ENCODE data around the gene APCDD1L. TPM values are rescaled to one million over a fixed set of nuclear protein-coding genes. Genes with fewer than 3 reads are reported as not detected.

The APCDD1L gene
- not detected in 2 replicates for total RNA-seq

DNA sequence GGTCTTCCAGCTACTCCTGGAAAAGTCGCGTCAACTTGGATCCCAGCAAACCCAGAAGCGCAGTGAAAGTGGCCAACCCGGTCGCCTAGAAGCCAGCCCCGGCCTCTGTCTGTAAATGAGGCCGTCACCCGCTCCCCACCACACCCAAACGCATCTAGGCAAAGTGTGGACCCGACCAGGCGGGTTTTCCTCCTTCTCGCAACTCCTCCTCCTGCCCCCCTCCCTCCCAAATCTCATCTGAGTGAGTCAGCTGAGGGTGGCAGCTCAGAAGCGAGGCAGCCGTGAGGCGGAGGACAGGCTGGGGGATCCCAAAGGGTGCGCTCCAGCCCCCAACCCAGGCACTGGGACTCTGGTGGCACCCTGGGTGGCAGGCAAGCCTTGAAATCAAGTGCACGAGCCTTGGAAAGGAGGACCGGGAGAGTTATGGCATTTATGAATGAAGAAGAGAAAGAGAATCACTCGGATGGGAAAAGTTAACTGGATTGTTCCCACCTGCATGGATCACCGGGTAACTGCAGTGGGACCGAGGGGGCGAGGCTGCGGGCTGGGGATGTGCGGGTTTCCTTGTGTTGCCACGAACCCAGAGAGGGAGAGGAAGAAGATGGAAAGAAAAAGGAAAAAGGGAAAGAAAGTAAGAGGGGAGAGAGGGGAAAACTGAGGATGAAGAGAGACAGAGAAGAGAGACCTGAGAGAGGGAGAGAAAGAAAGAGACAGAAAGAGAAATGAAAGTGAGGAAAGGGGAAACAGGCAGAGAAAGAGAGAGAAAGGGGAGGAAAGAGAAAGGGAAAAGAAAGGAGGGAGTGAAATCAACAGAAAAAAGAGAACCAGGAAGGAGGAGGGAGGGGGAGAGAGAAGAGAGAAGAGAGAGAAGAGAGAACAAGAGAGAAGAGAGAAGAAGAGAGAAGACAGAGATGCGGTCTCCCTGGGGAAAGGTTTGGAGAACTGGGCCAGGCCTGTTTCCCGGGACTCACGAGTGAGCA lies at the start of gene APCDD1L:
APCDD1L (minus strand) TSS at position 167 of the 980 bp plus-strand sequence. CDS start 692 bp downstream, outside the sequence.
- Mint-ChIP-seq H3K4me1 (ENCODE audit: low read depth) (no peaks in the 10 kb centered on the region), H3K36me3 (ENCODE audit: low read depth) (no peaks in the 10 kb centered on the region), H3K4me3 (no peak within 1 kb of the TSS), H3K27ac (no peak within 1 kb of the TSS), H3K27me3 (ENCODE audit: insufficient read depth) (peaks cover 42% of the 10 kb centered on the region), H3K9me3 (no peaks in the 10 kb centered on the region)
- no peak for DNase-seq (ENCODE audit: low spot score)
- intact Hi-C loops (cut with micrococcal nuclease) = no loop called here

DNA sequence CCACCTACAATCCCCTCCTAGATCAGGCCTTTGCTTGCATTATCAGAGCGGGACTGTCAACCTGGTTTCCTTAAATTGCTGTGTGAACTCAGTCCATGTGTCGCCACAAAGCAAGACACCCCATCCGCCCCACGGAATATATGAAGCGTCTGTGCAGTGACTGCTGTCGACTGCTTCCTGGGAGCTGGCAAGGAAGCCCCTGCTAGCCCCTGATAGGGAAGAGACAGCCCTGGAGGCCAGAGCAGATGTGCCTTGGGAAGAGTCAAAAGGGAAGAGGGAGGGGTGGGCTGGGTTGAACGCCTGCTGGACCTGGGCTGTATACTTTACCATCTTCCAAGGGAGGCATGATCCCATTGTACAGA lies 44.1 kb upstream of the APCDD1L start:
- Mint-ChIP-seq H3K4me1 (ENCODE audit: low read depth) (no peaks in the 10 kb centered on the region), H3K4me3 (no peak overlapping the region), H3K27me3 (ENCODE audit: insufficient read depth) (peaks cover 23% of the 10 kb centered on the region), H3K36me3 (ENCODE audit: low read depth) (no peaks in the 10 kb centered on the region), H3K9me3 (no peaks in the 10 kb centered on the region), H3K27ac (no peak overlapping the region)
- DNase-seq (ENCODE audit: low spot score) = no peak
- intact Hi-C loops (cut with micrococcal nuclease) = no loop called here

DNA sequence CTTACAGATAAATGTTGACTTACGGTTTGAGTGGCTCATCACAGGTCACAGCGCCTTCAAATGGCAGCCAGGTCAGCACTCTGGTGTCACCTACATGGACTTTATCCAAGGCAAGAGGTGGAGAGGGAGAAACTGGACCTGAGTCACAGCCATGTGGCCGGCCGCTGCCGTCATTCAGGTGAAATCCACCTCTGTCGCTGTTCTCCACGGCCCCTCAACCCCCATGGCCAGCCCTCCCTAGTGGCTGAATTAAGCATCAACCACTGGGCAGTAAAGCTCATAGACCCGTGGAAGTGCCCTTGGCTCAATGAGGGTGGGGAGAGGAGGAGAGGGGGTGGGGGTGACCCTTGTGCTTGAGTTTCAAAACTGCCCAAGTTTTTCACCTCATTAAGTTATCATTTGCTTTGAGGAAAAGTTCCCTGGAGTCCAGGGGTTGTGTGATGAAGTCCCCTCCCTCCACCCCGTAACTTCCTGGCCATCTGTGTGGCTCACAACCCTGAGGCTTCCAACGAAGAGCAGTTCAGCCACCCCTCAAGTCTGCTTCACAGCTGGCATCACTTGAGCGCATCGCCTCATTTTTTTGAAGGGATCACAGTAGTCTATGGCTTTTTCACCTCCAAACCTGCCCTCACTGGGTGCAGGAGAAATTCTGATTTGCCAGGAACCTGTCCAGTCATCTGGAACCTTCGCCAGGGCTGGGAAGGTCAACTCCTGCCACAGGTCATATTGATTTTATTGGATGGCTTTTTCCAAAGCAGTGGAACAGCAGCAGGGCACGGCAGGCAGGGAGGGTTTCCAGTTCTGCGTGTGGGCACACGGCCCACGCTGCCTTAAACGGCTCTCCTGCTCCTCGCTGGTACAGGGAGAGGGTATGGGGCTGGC lies 43.5 kb upstream of the APCDD1L start:
- H3K4me1 Mint-ChIP-seq (ENCODE audit: low read depth) = no peaks in the 10 kb centered on the region
- H3K9me3 Mint-ChIP-seq = no peaks in the 10 kb centered on the region
- DNase-seq (ENCODE audit: low spot score) = no peak
- H3K27me3 Mint-ChIP-seq (ENCODE audit: insufficient read depth) = peaks cover 23% of the 10 kb centered on the region
- no peak overlapping the region for H3K27ac Mint-ChIP-seq
- no peak overlapping the region for H3K4me3 Mint-ChIP-seq
- intact Hi-C loops (cut with micrococcal nuclease) = no loop called here
- no peaks in the 10 kb centered on the region for H3K36me3 Mint-ChIP-seq (ENCODE audit: low read depth)

DNA sequence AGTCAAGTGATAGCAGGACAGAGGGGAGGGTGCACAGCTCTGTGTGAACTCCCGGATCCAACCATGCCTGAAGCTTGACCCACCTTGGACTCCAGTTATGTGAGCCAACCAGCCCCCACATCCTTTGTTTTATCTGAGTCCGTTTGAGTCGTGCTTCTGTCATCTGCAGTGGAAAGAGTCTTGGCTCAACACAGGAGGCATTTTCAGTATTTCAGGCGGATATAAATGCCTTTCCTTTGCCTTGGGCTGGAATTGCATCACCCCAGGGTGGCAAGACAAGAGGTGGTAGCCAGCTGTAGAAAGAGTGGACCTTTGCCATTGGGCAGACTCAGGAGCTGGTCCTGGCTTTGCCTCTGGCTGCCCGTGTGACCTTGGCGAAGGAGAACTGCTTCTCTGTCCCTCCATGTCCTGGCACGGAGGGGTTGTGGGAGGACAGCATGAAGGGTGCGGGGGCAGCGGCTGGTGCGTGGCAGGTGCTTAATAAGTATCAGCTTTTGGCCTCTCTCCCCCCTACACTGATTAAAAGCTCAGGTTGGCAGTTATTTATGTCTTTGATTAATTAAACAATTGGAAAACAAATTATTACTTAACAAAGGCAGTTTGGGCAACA lies 42.6 kb upstream of the APCDD1L start:
- intact Hi-C loops (cut with micrococcal nuclease) = no loop called here
- Mint-ChIP-seq H3K27me3 (ENCODE audit: insufficient read depth) (peaks cover 23% of the 10 kb centered on the region), H3K9me3 (no peaks in the 10 kb centered on the region), H3K27ac (no peak overlapping the region), H3K4me3 (no peak overlapping the region), H3K4me1 (ENCODE audit: low read depth) (no peaks in the 10 kb centered on the region), H3K36me3 (ENCODE audit: low read depth) (no peaks in the 10 kb centered on the region)
- no peak for DNase-seq (ENCODE audit: low spot score)

DNA sequence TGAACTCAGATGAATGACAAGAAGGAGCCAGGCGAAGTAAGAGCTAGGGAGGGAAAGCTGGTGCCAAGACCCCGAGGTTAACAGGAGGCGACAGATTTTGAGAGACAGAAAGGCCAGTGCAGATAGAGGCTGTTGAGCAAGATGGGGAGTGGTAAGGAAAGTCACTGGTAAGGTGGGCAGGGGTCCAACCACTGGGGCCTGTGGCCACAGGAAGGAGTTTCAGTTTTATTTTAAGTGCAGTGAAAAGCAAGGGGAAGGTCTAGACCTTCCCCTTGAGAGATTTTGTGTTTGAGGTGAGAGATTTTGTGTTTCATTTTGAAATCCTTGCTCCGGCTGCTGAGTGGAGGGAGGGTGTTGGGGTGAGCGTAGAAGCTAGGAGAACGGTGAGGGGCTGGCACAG lies 41.8 kb upstream of the APCDD1L start:
- no peaks in the 10 kb centered on the region for H3K9me3 Mint-ChIP-seq

DNA sequence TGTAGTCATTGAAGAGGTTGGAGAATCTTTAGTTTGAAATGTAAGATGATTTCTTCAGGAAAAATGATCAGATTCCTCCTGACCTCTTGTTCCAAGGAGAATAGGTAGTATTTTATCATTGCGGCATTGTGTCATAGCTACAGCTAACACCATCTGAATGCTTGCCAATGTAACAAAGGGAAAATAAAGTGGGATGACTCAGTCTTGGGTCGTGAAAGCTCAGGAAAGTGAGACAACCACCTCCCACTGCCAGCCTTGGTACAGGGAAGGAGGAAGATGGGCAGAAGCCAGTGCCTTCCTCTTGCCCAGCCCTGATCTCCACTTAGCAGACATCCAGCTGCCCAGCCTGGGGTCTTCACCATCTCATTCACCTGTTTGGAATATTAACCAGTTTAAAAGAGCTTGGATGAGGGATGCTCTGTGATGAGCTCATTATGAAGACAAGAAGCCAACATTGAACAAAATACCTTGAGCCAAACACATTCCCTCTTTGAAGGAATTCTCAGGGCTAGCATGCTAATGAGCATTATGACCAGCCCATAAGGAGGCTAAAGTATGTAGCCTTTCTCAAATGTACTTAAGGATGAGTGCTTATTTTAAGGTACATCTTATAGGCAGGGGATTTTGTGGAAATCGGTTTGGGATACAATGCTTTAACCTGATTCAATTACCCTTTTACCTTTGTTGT lies 40.0 kb upstream of the APCDD1L start:
- intact Hi-C loops (cut with micrococcal nuclease) = no loop called here
- Mint-ChIP-seq H3K9me3 (no peaks in the 10 kb centered on the region), H3K27me3 (ENCODE audit: insufficient read depth) (peaks cover 10% of the 10 kb centered on the region), H3K4me1 (ENCODE audit: low read depth) (no peaks in the 10 kb centered on the region), H3K27ac (no peak overlapping the region), H3K4me3 (no peak overlapping the region), H3K36me3 (ENCODE audit: low read depth) (no peaks in the 10 kb centered on the region)
- DNase-seq (ENCODE audit: low spot score) = no peak

More for the DNA sequence above, 41.8 kb upstream of the APCDD1L start:
- Mint-ChIP-seq H3K27ac (no peak overlapping the region), H3K27me3 (ENCODE audit: insufficient read depth) (peaks cover 21% of the 10 kb centered on the region), H3K4me1 (ENCODE audit: low read depth) (no peaks in the 10 kb centered on the region), H3K36me3 (ENCODE audit: low read depth) (no peaks in the 10 kb centered on the region), H3K4me3 (no peak overlapping the region)
- DNase-seq (ENCODE audit: low spot score) = no peak
- intact Hi-C loops (cut with micrococcal nuclease) = no loop called here

DNA sequence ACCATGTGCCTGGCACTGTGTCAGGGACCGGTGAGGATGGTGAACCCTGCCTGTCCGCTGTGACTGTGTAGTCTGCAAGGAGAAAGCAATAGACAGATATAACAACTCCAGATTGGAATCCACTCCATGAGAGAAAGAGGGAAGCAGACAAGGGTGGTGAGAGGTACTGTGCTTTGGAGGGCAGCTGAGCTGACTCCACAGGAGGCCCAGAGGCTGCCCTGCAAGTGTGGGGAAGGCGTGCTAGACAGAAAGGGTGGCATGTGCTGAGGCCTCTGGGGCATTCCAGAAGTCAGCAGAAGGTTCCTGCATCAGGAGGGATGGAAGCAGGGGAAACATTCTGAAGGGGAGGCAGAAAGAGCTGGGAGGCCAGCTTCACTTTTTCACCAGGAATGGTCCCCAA lies 39.3 kb upstream of the APCDD1L start:
- Mint-ChIP-seq H3K27ac (no peak overlapping the region), H3K27me3 (ENCODE audit: insufficient read depth) (peaks cover 6% of the 10 kb centered on the region), H3K4me1 (ENCODE audit: low read depth) (no peaks in the 10 kb centered on the region), H3K36me3 (ENCODE audit: low read depth) (no peaks in the 10 kb centered on the region), H3K4me3 (no peak overlapping the region), H3K9me3 (no peaks in the 10 kb centered on the region)
- no peak for DNase-seq (ENCODE audit: low spot score)
- intact Hi-C loops (cut with micrococcal nuclease) = no loop called here

DNA sequence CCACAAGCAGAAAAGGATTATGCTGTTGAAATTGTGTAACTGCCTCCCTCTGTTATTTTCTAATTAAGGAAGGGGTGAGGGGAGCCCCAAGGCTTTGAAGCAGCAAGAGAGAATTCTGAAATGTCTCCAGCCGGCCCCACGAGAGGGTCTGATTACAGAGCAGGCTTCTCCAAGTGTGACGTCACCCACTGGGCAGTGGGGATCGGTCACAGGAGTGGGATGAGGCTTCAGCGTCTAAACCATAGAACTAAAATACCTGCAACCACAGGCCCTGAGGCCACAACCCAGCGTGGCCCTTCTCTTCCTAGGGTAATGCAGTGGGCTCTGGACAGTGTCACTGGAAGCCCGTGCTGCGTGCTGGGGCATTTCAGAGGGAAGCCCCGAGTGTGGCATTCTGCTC lies 38.6 kb upstream of the APCDD1L start:
- Mint-ChIP-seq H3K9me3 (no peaks in the 10 kb centered on the region), H3K27ac (no peak overlapping the region), H3K4me1 (ENCODE audit: low read depth) (no peaks in the 10 kb centered on the region), H3K27me3 (ENCODE audit: insufficient read depth) (peaks cover 6% of the 10 kb centered on the region), H3K36me3 (ENCODE audit: low read depth) (no peaks in the 10 kb centered on the region), H3K4me3 (no peak overlapping the region)
- intact Hi-C loops (cut with micrococcal nuclease) = no loop called here
- no peak for DNase-seq (ENCODE audit: low spot score)

DNA sequence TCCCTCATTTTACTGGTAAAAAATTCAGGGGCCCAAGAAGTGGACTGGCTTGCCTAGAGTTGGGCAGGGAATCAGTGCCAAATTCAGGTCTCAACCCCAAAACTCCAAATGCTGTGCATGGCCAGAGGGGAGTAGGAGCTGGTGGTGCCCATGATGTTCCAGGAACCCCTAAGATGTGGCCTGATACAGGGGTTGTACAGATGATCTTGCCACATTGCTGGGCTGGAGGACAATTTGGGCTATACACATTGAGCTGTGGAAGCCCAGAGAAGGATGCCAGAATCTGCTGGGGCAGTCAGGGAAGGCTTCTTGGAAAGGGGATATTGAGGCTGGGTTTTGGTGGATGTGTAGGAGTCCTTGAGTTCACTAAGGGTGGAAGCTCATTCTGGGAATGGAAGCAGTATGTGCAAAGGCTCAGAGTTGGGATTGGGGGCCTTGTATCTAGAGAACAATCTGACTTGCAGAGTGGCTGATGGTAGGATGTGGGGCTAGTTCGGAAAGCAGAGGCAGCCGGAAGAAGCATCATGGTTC lies 38.0 kb upstream of the APCDD1L start:
- H3K4me1 Mint-ChIP-seq (ENCODE audit: low read depth) = no peaks in the 10 kb centered on the region
- H3K9me3 Mint-ChIP-seq = no peaks in the 10 kb centered on the region
- intact Hi-C loops (cut with micrococcal nuclease) = no loop called here
- H3K36me3 Mint-ChIP-seq (ENCODE audit: low read depth) = no peaks in the 10 kb centered on the region
- H3K4me3 Mint-ChIP-seq = no peak overlapping the region
- H3K27me3 Mint-ChIP-seq (ENCODE audit: insufficient read depth) = peaks cover 6% of the 10 kb centered on the region
- no peak overlapping the region for H3K27ac Mint-ChIP-seq
- no peak for DNase-seq (ENCODE audit: low spot score)

DNA sequence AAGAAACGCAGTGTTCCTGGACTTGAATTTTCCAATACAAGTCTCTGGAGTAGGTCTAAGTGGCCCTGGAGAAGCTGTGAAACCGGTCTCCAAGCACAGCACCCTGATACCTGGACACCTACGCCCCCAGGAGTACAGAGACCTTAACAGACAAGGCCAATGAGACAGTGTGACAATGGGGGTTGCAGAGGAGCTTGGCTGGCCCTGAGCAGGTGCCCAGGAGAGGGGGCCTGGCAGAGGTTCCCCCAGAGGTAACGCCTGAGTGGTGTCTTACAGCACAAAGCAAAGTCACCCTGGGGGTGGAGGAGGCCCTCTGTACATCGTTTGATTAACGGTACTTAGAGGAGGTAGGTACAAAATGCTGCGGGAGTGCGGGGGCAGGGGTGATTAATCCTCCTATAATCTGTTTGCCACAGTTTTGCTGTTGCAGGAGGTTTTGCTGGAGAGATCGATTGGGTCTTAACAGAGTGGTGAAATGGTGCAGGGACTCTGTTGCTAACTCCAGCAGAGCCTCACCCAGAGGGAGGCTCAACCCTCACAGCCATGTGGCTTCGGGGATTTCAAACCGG lies 37.3 kb upstream of the APCDD1L start:
- Mint-ChIP-seq H3K4me1 (ENCODE audit: low read depth) (no peaks in the 10 kb centered on the region), H3K27me3 (ENCODE audit: insufficient read depth) (peaks cover 7% of the 10 kb centered on the region), H3K36me3 (ENCODE audit: low read depth) (no peaks in the 10 kb centered on the region), H3K9me3 (no peaks in the 10 kb centered on the region), H3K4me3 (no peak overlapping the region), H3K27ac (no peak overlapping the region)
- DNase-seq (ENCODE audit: low spot score) = no peak
- intact Hi-C loops (cut with micrococcal nuclease) = no loop called here

DNA sequence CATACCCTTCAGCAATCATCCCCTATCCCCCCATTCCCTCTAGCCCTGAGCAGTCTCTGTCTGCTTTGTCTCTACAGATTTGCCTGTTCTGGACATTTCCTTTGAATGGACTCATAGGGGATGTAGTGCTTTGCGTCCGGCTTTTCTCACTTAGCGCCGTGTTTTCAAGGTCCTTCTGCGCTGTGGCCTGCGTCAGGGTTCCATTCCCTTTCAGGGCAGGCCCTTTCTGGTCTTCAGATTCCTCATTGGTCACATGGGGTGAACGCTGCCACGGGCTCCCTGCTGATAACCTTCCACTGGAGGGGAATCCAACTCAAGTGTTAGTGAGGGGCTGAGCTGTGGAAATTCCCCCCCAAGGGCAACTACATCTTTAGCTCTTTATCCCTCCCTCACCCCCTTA lies 36.4 kb upstream of the APCDD1L start:
- DNase-seq (ENCODE audit: low spot score) = no peak
- intact Hi-C loops (cut with micrococcal nuclease) = no loop called here
- H3K4me1 Mint-ChIP-seq (ENCODE audit: low read depth) = no peaks in the 10 kb centered on the region
- H3K4me3 Mint-ChIP-seq = no peak overlapping the region
- H3K27ac Mint-ChIP-seq = no peak overlapping the region
- H3K36me3 Mint-ChIP-seq (ENCODE audit: low read depth) = no peaks in the 10 kb centered on the region
- H3K9me3 Mint-ChIP-seq = no peaks in the 10 kb centered on the region
- peaks cover 5% of the 10 kb centered on the region for H3K27me3 Mint-ChIP-seq (ENCODE audit: insufficient read depth)

All from activated T-helper 1 cell treated with anti-CD3 and anti-CD28 coated beads, Interleukin-12 subunit alpha, Interleukin-12 subunit beta, Interleukin-2, Interleukin-4 antibody, amounts not matched to agents 30 ng/mL and 10 ng/mL and 1 ng/mL, durations not matched to agents 14 hours and 24 hours and 36 hours (primary cell).